SK-N-SH (cell line): Measurements from ENCODE around the gene TP53I11.

Experiments
- CHD2 ChIP-seq: fragments of 150-350 bp; IDR thresholded peaks from 2 replicates; pipeline ENCODE4 v1.6.1; 2018; ENCODE audit warnings: low read length; ENCODE audit not compliant: partially characterized antibody
- RFX5 ChIP-seq: IDR thresholded peaks from 2 replicates; pipeline ENCODE4 v1.6.1; 2012; ENCODE audit warnings: mild to moderate bottlenecking, improper control_type of control experiment, low read length
- TAF1 ChIP-seq: IDR thresholded peaks from 2 replicates; pipeline ENCODE4 v1.6.1; 2012; ENCODE audit warnings: low read depth, mild to moderate bottlenecking, low read length, moderate library complexity, borderline replicate concordance
- YY1 ChIP-seq: IDR thresholded peaks from 2 replicates; pipeline ENCODE4 v1.4.0; 2012; ENCODE audit warnings: low read depth, mild to moderate bottlenecking
- TF ChIP-seq, protein P1 (sequence below): fragments of 200-600 bp; sonication (generic); IDR thresholded peaks from 2 replicates; pipeline ENCODE4 v1.6.1; 2017; ENCODE audit warnings: antibody characterized with exemption, mild to moderate bottlenecking, moderate library complexity
- TF ChIP-seq, protein P2 (sequence below): fragments of 150-350 bp; IDR thresholded peaks from 2 replicates; pipeline ENCODE4 v1.6.1; 2017; ENCODE audit warnings: antibody characterized with exemption, low read length, low read depth, borderline replicate concordance

DNA sequence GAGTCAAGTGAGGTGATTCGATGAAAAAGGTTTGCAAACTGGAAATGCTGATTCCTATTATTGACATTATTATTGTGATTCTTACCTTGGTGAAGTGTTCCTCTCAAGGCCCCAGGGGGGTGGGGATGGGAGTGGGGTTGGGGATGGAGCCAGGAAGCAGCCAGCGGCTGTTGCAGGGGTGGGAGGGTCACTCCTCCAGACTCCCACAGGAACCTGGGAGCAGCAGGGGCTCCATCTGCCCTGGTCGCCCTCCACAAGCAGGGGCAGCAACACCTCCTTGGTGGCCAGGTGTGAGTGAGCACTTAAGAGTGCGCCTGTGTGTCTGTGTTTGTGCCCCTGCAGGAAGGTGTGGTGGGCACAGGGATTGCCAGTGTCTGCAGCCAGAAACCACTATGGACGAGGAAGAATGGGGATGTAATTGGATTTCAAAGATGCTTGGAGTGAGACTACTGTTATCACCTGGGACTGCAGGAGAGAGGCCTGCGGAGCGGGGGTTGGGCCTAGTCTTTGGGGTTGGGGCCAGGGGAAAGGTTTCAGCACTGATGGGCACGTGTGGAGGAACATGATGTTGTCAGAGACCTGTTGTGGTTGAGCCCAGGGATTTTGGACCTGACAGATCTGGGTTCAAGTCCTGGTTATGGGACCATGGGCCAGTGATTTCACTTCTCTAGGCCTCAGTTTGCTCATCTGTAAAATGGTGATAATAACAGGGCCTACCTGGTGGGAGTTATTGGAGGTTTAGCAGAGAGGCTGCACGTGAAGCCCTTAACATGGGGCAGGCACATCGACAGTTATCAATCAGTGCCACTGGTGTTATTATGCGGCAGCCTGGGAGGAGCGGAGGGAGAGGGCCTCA, 3.6 kb upstream of the TP53I11 start:
- no peak for TF ChIP-seq CHD2
- TF ChIP-seq, protein P1, sequence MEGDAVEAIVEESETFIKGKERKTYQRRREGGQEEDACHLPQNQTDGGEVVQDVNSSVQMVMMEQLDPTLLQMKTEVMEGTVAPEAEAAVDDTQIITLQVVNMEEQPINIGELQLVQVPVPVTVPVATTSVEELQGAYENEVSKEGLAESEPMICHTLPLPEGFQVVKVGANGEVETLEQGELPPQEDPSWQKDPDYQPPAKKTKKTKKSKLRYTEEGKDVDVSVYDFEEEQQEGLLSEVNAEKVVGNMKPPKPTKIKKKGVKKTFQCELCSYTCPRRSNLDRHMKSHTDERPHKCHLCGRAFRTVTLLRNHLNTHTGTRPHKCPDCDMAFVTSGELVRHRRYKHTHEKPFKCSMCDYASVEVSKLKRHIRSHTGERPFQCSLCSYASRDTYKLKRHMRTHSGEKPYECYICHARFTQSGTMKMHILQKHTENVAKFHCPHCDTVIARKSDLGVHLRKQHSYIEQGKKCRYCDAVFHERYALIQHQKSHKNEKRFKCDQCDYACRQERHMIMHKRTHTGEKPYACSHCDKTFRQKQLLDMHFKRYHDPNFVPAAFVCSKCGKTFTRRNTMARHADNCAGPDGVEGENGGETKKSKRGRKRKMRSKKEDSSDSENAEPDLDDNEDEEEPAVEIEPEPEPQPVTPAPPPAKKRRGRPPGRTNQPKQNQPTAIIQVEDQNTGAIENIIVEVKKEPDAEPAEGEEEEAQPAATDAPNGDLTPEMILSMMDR: no peak
- TF ChIP-seq, protein P2, sequence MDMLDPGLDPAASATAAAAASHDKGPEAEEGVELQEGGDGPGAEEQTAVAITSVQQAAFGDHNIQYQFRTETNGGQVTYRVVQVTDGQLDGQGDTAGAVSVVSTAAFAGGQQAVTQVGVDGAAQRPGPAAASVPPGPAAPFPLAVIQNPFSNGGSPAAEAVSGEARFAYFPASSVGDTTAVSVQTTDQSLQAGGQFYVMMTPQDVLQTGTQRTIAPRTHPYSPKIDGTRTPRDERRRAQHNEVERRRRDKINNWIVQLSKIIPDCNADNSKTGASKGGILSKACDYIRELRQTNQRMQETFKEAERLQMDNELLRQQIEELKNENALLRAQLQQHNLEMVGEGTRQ: no peak
- TF ChIP-seq TAF1: no peak
- no peak for TF ChIP-seq YY1
- no peak for TF ChIP-seq RFX5
